IgD-negative memory B cell (primary cell): ENCODE measurements around the gene UNC5CL. TPM values are rescaled to one million over a fixed set of nuclear protein-coding genes. Genes with fewer than 3 reads are reported as not detected.

Experiments
- H3K27ac Mint-ChIP-seq, 3 donors: one replicate each; pipeline ENCODE4 v1.8.0; 2020 to 2022; ENCODE audit warnings: mild to moderate bottlenecking in 3 of 3, mixed read lengths in 3 of 3, moderate library complexity in 1 of 3
- H3K27me3 Mint-ChIP-seq: one replicate; pipeline ENCODE4 v1.8.0; 2021; ENCODE audit warnings: mixed read lengths
- H3K36me3 Mint-ChIP-seq: one replicate; pipeline ENCODE4 v1.8.0; 2020; ENCODE audit warnings: mild to moderate bottlenecking, mixed read lengths
- H3K4me1 Mint-ChIP-seq, 3 donors: one replicate each; pipeline ENCODE4 v1.8.0; 2020 to 2022; ENCODE audit warnings: mixed read lengths in 3 of 3, mild to moderate bottlenecking in 1 of 3
- H3K4me3 Mint-ChIP-seq, 4 donors: one replicate each; pipeline ENCODE4 v1.8.0; 2020 to 2022; ENCODE audit warnings: mild to moderate bottlenecking in 4 of 4, mixed read lengths in 4 of 4, moderate library complexity in 3 of 4
- H3K9me3 Mint-ChIP-seq, 3 donors: one replicate each; pipeline ENCODE4 v1.8.0; 2020 to 2021; ENCODE audit warnings: mixed read lengths in 3 of 3, mild to moderate bottlenecking in 1 of 3
- polyA plus RNA-seq: library from polyadenylated mRNA; unstranded; fragments of 300-500 nt; fragmentation: Illumina TruSeq; gene quantifications from one replicate; pipeline ENCODE4 v1.2.3, GENCODE V29; 2021

The UNC5CL gene
- polyA plus RNA-seq, 1 donor from 2014 or later, result 0.76 TPM

- H3K36me3 Mint-ChIP-seq, result peaks cover 2% of the 10 kb centered on the region
- no peaks in the 10 kb centered on the region for H3K4me1 Mint-ChIP-seq
- H3K9me3 Mint-ChIP-seq, result no peaks in the 10 kb centered on the region
- H3K27ac Mint-ChIP-seq, result no peak overlapping the region
- no peak overlapping the region for H3K4me3 Mint-ChIP-seq
- H3K27me3 Mint-ChIP-seq, result peaks cover 19% of the 10 kb centered on the region
Measured at GRCh38 chr6:40989204-40990169, 49.5 kb downstream of the UNC5CL start.

- no peaks in the 10 kb centered on the region for H3K9me3 Mint-ChIP-seq
- peaks cover 2% of the 10 kb centered on the region for H3K36me3 Mint-ChIP-seq
- no peak overlapping the region for H3K4me3 Mint-ChIP-seq
- H3K27me3 Mint-ChIP-seq, result peaks cover 15% of the 10 kb centered on the region
- no peaks in the 10 kb centered on the region for H3K4me1 Mint-ChIP-seq
- H3K27ac Mint-ChIP-seq, result no peak overlapping the region
Measured at GRCh38 chr6:40988634-40989033, 50.4 kb downstream of the UNC5CL start.

- Mint-ChIP-seq H3K4me3 (no peak overlapping the region), H3K4me1 (no peaks in the 10 kb centered on the region), H3K36me3 (peaks cover 2% of the 10 kb centered on the region), H3K9me3 (peaks cover 0 to 1% (median 0%) of the 10 kb centered on the region in 3 donors), H3K27me3 (peaks cover 15% of the 10 kb centered on the region), H3K27ac (no peak overlapping the region)
Measured at GRCh38 chr6:40986921-40987819, 51.9 kb downstream of the UNC5CL start.

- Mint-ChIP-seq H3K36me3 (peaks cover 2% of the 10 kb centered on the region), H3K4me1 (no peaks in the 10 kb centered on the region), H3K27ac (peak overlapping the region in 1 of 3 donors; percentile 6), H3K27me3 (peaks cover 16% of the 10 kb centered on the region), H3K4me3 (no peak overlapping the region), H3K9me3 (peaks cover 0 to 1% (median 0%) of the 10 kb centered on the region in 3 donors)
Measured at GRCh38 chr6:40986364-40986763, 52.7 kb downstream of the UNC5CL start.

GRCh38 chr6:40983752-40984151 is 55.3 kb downstream of the UNC5CL start:
- Mint-ChIP-seq H3K4me3 (no peak overlapping the region), H3K27ac (no peak overlapping the region), H3K4me1 (no peaks in the 10 kb centered on the region), H3K9me3 (peaks cover 0 to 1% (median 0%) of the 10 kb centered on the region in 3 donors), H3K27me3 (peaks cover 29% of the 10 kb centered on the region), H3K36me3 (no peaks in the 10 kb centered on the region)

- Mint-ChIP-seq H3K9me3 (peaks cover 0 to 1% (median 0%) of the 10 kb centered on the region in 3 donors), H3K4me1 (no peaks in the 10 kb centered on the region), H3K27ac (no peak overlapping the region), H3K4me3 (no peak overlapping the region), H3K36me3 (no peaks in the 10 kb centered on the region), H3K27me3 (peaks cover 32% of the 10 kb centered on the region)
Measured at GRCh38 chr6:40982917-40983316, 56.1 kb downstream of the UNC5CL start.

GRCh38 chr6:40978687-40979289 is 60.2 kb downstream of the UNC5CL start:
- no peaks in the 10 kb centered on the region for H3K4me1 Mint-ChIP-seq
- H3K4me3 Mint-ChIP-seq, result no peak overlapping the region
- H3K9me3 Mint-ChIP-seq, result peaks cover 3% of the 10 kb centered on the region in 3 donors
- peaks cover 36% of the 10 kb centered on the region for H3K27me3 Mint-ChIP-seq
- H3K36me3 Mint-ChIP-seq, result no peaks in the 10 kb centered on the region
- no peak overlapping the region for H3K27ac Mint-ChIP-seq

GRCh38 chr6:40977695-40978094 is 61.3 kb downstream of the UNC5CL start:
- Mint-ChIP-seq H3K27ac (no peak overlapping the region), H3K36me3 (no peaks in the 10 kb centered on the region), H3K9me3 (peaks cover 3% of the 10 kb centered on the region in 3 donors), H3K27me3 (peaks cover 37% of the 10 kb centered on the region), H3K4me3 (no peak overlapping the region), H3K4me1 (no peaks in the 10 kb centered on the region)

GRCh38 chr6:40977085-40977484 is 61.9 kb downstream of the UNC5CL start:
- no peaks in the 10 kb centered on the region for H3K36me3 Mint-ChIP-seq
- H3K4me1 Mint-ChIP-seq, result no peaks in the 10 kb centered on the region
- H3K27ac Mint-ChIP-seq, result no peak overlapping the region

More at GRCh38 chr6:40977085-40977484, 61.9 kb downstream of the UNC5CL start:
- Mint-ChIP-seq H3K4me3 (no peak overlapping the region), H3K27me3 (peaks cover 42% of the 10 kb centered on the region), H3K9me3 (peaks cover 2 to 8% (median 4%) of the 10 kb centered on the region in 3 donors)

Other genes with a start within 250 kb of the UNC5CL start
- not detected for gene TSPO2, start 3.2 kb upstream of the UNC5CL start, polyA plus RNA-seq
- gene APOBEC2, start 14.0 kb upstream of the UNC5CL start, polyA plus RNA-seq, result 0.33 TPM
- gene OARD1, start 33.1 kb upstream of the UNC5CL start, polyA plus RNA-seq, result 58.3 TPM
- 19.1 TPM for gene NFYA, start 33.8 kb upstream of the UNC5CL start, polyA plus RNA-seq
- gene TREML1, start 115.1 kb upstream of the UNC5CL start, polyA plus RNA-seq, result 3.0 TPM
- not detected for gene TREM2, start 123.9 kb upstream of the UNC5CL start, polyA plus RNA-seq
- 12.4 TPM for gene TREML2, start 161.9 kb upstream of the UNC5CL start, polyA plus RNA-seq
- 2.2 TPM for gene TREML4, start 189.1 kb upstream of the UNC5CL start, polyA plus RNA-seq
- 0.58 TPM for gene TREM1, start 247.5 kb upstream of the UNC5CL start, polyA plus RNA-seq